B cell (primary cell): ENCODE data around the gene SLC44A3. TPM values are rescaled to one million over a fixed set of nuclear protein-coding genes. Genes with fewer than 3 reads are reported as not detected.

ENCODE experiments used
- ATAC-seq: fragments of 200-7000 bp; cut with Tn5 transposase; one replicate; pipeline ENCODE4 v1.10.0; 2021; ENCODE audit warnings: low read depth, mild to moderate bottlenecking, moderate number of reproducible peaks, moderate library complexity
- CTCF ChIA-PET: fragments of 350-600 bp; sonication (Branson Sonifier 250); formaldehyde crosslinking; loops from one replicate; lab custom pipeline; 2021; ENCODE audit warnings: antibody characterized with exemption, inconsistent platforms; lab: Charles Lee
- POLR2A ChIA-PET: fragments of 350-600 bp; sonication (Branson Sonifier 250); formaldehyde crosslinking; loops from one replicate; lab custom pipeline; 2021; ENCODE audit warnings: antibody characterized with exemption; lab: Charles Lee
- DNase-seq: peaks from one replicate; pipeline ENCODE4 v3.0.0; 2013
- H2AFZ ChIP-seq: 2 replicates; pipeline ENCODE4 v1.6.1; 2012; ENCODE audit warnings: mild to moderate bottlenecking, low read depth, low read length; ENCODE audit not compliant: insufficient read depth, poor library complexity, severe bottlenecking
- H3K27ac ChIP-seq, 2 donors: 1 replicate in 1 of 2; 2 replicates in 1 of 2; pipeline ENCODE4 v1.5.1; 2012 to 2013; ENCODE audit warnings: low read length in 2 of 2, mild to moderate bottlenecking in 2 of 2, moderate library complexity in 1 of 2
- H3K27me3 ChIP-seq, 4 experiments: fragments of 200-600 bp in 1 of 4; sonication (generic) in 1 of 4; replicated peaks in 1 of 4; 1 replicate in 2 of 4; 2 replicates in 2 of 4; pipeline versions ENCODE4 v1.6.1 to v1.7.0; 2013 to 2016; ENCODE audit warnings: low read length in 3 of 4, mild to moderate bottlenecking in 2 of 4, mixed read lengths in 1 of 4, moderate library complexity in 1 of 4; ENCODE audit not compliant: insufficient read depth in 4 of 4, control insufficient read depth in 3 of 4; ENCODE audit errors: control extremely low read depth in 1 of 4
- H3K36me3 ChIP-seq, 2 experiments: replicated peaks in 1 of 2; 1 replicate in 1 of 2; 2 replicates in 1 of 2; pipeline versions ENCODE4 v1.6.1 to v1.7.1; 2013; ENCODE audit warnings: low read length in 1 of 2; ENCODE audit not compliant: insufficient read depth in 2 of 2, control insufficient read depth in 1 of 2; ENCODE audit errors: control extremely low read depth in 1 of 2, extremely low read depth in 1 of 2
- H3K4me1 ChIP-seq, 2 donors: fragments of 200-600 bp in 1 of 2; sonication (generic) in 1 of 2; 1 replicate in 1 of 2; 2 replicates in 1 of 2; pipeline versions ENCODE4 v1.5.1 to v1.6.1; 2013 to 2017; ENCODE audit warnings: low read length in 2 of 2; ENCODE audit not compliant: control insufficient read depth in 2 of 2, insufficient read depth in 2 of 2
- H3K4me2 ChIP-seq: replicated peaks from 2 replicates; pipeline ENCODE3; 2012; ENCODE audit warnings: mild to moderate bottlenecking, low read depth, low read length; ENCODE audit not compliant: poor library complexity, severe bottlenecking
- H3K4me3 ChIP-seq, 5 experiments: fragments of 200-600 bp in 1 of 5; sonication (generic) in 1 of 5; 1 replicate in 3 of 5; 2 replicates in 2 of 5; pipeline versions ENCODE4 v1.5.1 to v1.7.0; 2011 to 2016; ENCODE audit warnings: low read length in 4 of 5, mild to moderate bottlenecking in 4 of 5, low read depth in 2 of 5, control low read depth in 1 of 5, moderate library complexity in 1 of 5; ENCODE audit not compliant: insufficient read depth in 1 of 5; ENCODE audit errors: control extremely low read depth in 1 of 5, extremely low read depth in 1 of 5
- H3K79me2 ChIP-seq: fragments of 200-600 bp; sonication (generic); one replicate; pipeline ENCODE4 v1.6.0; 2016; ENCODE audit warnings: low read length; ENCODE audit not compliant: control insufficient read depth, insufficient read depth
- H3K9ac ChIP-seq: fragments of 200-600 bp; sonication (generic); 2 replicates; pipeline ENCODE4 v1.6.1; 2017; ENCODE audit warnings: mild to moderate bottlenecking, low read length, moderate library complexity
- H3K9me3 ChIP-seq, 3 donors: one replicate each; pipeline versions ENCODE4 v1.6.1 to v1.7.1; 2013; ENCODE audit warnings: low read length in 2 of 3; ENCODE audit not compliant: control insufficient read depth in 2 of 3, insufficient read depth in 1 of 3; ENCODE audit errors: control extremely low read depth in 1 of 3
- H4K20me1 ChIP-seq: 2 replicates; pipeline ENCODE4 v1.6.0; 2012; ENCODE audit warnings: mild to moderate bottlenecking, low read length; ENCODE audit not compliant: insufficient read depth, control insufficient read depth, poor library complexity, severe bottlenecking
- H3K27ac Mint-ChIP-seq: one replicate; pipeline ENCODE4 v1.8.0; 2021; ENCODE audit warnings: mixed read lengths
- H3K27me3 Mint-ChIP-seq: one replicate; pipeline ENCODE4 v1.8.0; 2021; ENCODE audit warnings: mixed read lengths
- H3K4me1 Mint-ChIP-seq: one replicate; pipeline ENCODE4 v1.8.0; 2021; ENCODE audit warnings: mixed read lengths
- H3K4me3 Mint-ChIP-seq: one replicate; pipeline ENCODE4 v1.8.0; 2021; ENCODE audit warnings: mixed read lengths
- H3K9me3 Mint-ChIP-seq: one replicate; pipeline ENCODE4 v1.8.0; 2022; ENCODE audit warnings: mixed read lengths; ENCODE audit not compliant: insufficient read depth
- CTCF ChIP-seq: fragments of 200-600 bp; IDR thresholded peaks from one replicate; pipeline ENCODE4 v1.8.0; 2022; ENCODE audit warnings: antibody characterized with exemption, mild to moderate bottlenecking
- EZH2 ChIP-seq: IDR thresholded peaks from 2 replicates; pipeline ENCODE4 v1.6.1; 2012; ENCODE audit warnings: borderline replicate concordance, low read depth, mild to moderate bottlenecking, moderate library complexity, low read length; ENCODE audit not compliant: insufficient read depth, poor library complexity, severe bottlenecking
- WGBS: methylation state at CpG from one replicate; pipeline ENCODE4 v1.1.5; 2013; ENCODE audit warnings: missing lambda C conversion rate; ENCODE audit not compliant: insufficient coverage; 5-methylcytosine and 5-hydroxymethylcytosine counted together
- intact Hi-C: fragments of 100-400 bp; cut with micrococcal nuclease; formaldehyde crosslinking; loops from one replicate; pipeline ENCODE4 v1.10.0; 2022
- polyA plus RNA-seq: library from polyadenylated mRNA; depleted of rRNA; stranded (reverse); fragments of >200 nt; gene quantifications from 2 replicates; pipeline ENCODE4 v1.2.3, GENCODE V29; 2012
- total RNA-seq, 2 donors: library from RNA; stranded (reverse); fragments of 120-200 nt in 1 of 2; gene quantifications; 1 replicate in 1 of 2; 2 replicates in 1 of 2; pipeline versions ENCODE4 v1.2.3 to v1.2.4, GENCODE V29; 2013 to 2022

The SLC44A3 gene
- total and polyA plus RNA-seq, 2 donors (not counting 1 experiment from before 2014, with no cell fraction given), result not detected

GRCh38 chr1:94831641-94832040 lies 11.5 kb downstream of the SLC44A3 start:
- Mint-ChIP-seq H3K27me3 (peaks cover 39% of the 10 kb centered on the region), H3K27ac (no peak overlapping the region)

GRCh38 chr1:94832446-94832845 lies 12.3 kb downstream of the SLC44A3 start:
- Histone ChIP-seq H2AFZ (no peak overlapping the region), H3K9me3 (no peaks in the 10 kb centered on the region), H3K36me3 (no peaks in the 10 kb centered on the region), H3K4me1 (peaks cover 0 to 4% of the 10 kb centered on the region in 2 donors), H3K79me2 (no peaks in the 10 kb centered on the region), H4K20me1 (no peaks in the 10 kb centered on the region), H3K27ac (no peak overlapping the region), H3K9ac (no peak overlapping the region), H3K27me3 (peaks cover 0 to 5% (median 2%) of the 10 kb centered on the region in 4 experiments), H3K4me3 (no peak overlapping the region), H3K4me2 (no peak overlapping the region)
- POLR2A ChIA-PET, result no interaction called here
- CTCF ChIA-PET, result interaction anchor here (0.6 to 1.7 kb wide), 4 partner anchors 22 to 806 kb away, joined by 3 to 9 read pairs (median 4); no protein-coding TSS in a partner anchor
- TF ChIP-seq CTCF (no peak), EZH2 (no peak)
- H3K4me3 Mint-ChIP-seq, result no peak overlapping the region
- intact Hi-C loops, result no loop called here
- H3K9me3 Mint-ChIP-seq, result no peaks in the 10 kb centered on the region
- H3K27me3 Mint-ChIP-seq, result peaks cover 39% of the 10 kb centered on the region
- no CpG with 5 or more reads among the region's 1 CpG for WGBS
- no peak overlapping the region for H3K27ac Mint-ChIP-seq
- ATAC-seq (no peak), DNase-seq (no peak)
- peaks cover 5% of the 10 kb centered on the region for H3K4me1 Mint-ChIP-seq

More at GRCh38 chr1:94831641-94832040, 11.5 kb downstream of the SLC44A3 start:
- no peak overlapping the region for H3K4me2 ChIP-seq
- no peak overlapping the region for H3K4me3 ChIP-seq
- no peaks in the 10 kb centered on the region for H3K9me3 ChIP-seq
- no peaks in the 10 kb centered on the region for H3K36me3 ChIP-seq
- H3K9me3 Mint-ChIP-seq, result no peaks in the 10 kb centered on the region
- intact Hi-C loops, result no loop called here
- H4K20me1 ChIP-seq, result no peaks in the 10 kb centered on the region
- H3K9ac ChIP-seq, result no peak overlapping the region
- H3K4me3 Mint-ChIP-seq, result no peak overlapping the region
- H3K4me1 Mint-ChIP-seq, result peaks cover 5% of the 10 kb centered on the region
- H3K79me2 ChIP-seq, result no peaks in the 10 kb centered on the region
- no peak overlapping the region for H2AFZ ChIP-seq
- peaks cover 0 to 5% (median 2%) of the 10 kb centered on the region in 4 experiments for H3K27me3 ChIP-seq
- H3K27ac ChIP-seq, result no peak overlapping the region
- ATAC-seq (no peak), DNase-seq (no peak)
- TF ChIP-seq CTCF (no peak), EZH2 (no peak)
- 0% methylated on average over 2 of the region's 6 CpGs for WGBS
- CTCF ChIA-PET, result no interaction called here
- POLR2A ChIA-PET, result no interaction called here
- H3K4me1 ChIP-seq, result peaks cover 0 to 4% of the 10 kb centered on the region in 2 donors
